Bronchial epithelial cell (primary cell): Measurements from ENCODE around the gene ACADSB. TPM values are rescaled to one million over a fixed set of nuclear protein-coding genes. Genes with fewer than 3 reads are reported as not detected.
A peak's percentile ranks its signal among the peaks of the same experiment; 100 is the strongest.

ENCODE experiments used
- DNase-seq: peaks from one replicate; pipeline ENCODE4 v3.0.0-alpha.2; 2010; ENCODE audit warnings: low read depth
- FAIRE-seq: peaks from 2 replicates; lab custom pipeline; 2011; peaks lifted over from hg19 to GRCh38; lab: Jason Lieb, UNC
- H3K27me3 ChIP-seq: 2 replicates; pipeline ENCODE4 v1.5.1; 2011; ENCODE audit warnings: low read length; ENCODE audit not compliant: control insufficient read depth, insufficient read depth
- H3K36me3 ChIP-seq: 2 replicates; pipeline ENCODE4 v1.5.1; 2011; ENCODE audit warnings: low read length; ENCODE audit not compliant: control insufficient read depth, insufficient read depth
- H3K4me3 ChIP-seq: 2 replicates; pipeline ENCODE4 v1.5.1; 2011; ENCODE audit warnings: mild to moderate bottlenecking, low read depth, low read length, control low read depth
- total RNA-seq: library from RNA; depleted of rRNA; stranded (reverse); fragments of >200 nt; gene quantifications from 2 replicates; pipeline ENCODE4 v1.2.1, GENCODE V29; 2014
- TF ChIP-seq, protein P1 (sequence below): IDR thresholded peaks from 2 replicates; pipeline ENCODE4 v1.5.1; 2011; ENCODE audit warnings: mild to moderate bottlenecking, moderate library complexity, low read length, control low read depth, inconsistent platforms; ENCODE audit not compliant: insufficient read depth, severe bottlenecking

Gene ACADSB
- total RNA-seq, 1 donor from 2014 or later, result 3.4 TPM

DNA sequence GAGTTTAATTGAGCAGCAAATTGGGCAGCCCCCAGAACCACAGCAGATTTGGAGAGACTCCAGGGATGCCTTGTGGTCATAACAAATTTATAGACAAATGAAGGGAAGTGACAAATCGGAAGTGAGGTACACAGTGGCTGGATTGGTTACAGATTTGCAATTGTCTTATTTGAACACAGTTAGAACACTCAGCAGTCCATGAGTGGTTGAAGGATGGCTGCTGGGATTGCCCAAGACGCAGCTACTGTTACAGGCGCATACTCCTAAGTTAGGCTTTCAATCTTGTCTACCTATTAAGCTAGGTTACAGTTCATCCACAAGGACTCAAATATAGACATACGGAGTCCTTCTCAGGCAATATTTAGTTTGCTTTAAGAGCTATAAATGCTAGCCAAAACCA is 7.4 kb downstream of the ACADSB start:
- H3K36me3 ChIP-seq, result no peaks in the 10 kb centered on the region
- no peaks in the 10 kb centered on the region for H3K27me3 ChIP-seq
- TF ChIP-seq, protein P1, sequence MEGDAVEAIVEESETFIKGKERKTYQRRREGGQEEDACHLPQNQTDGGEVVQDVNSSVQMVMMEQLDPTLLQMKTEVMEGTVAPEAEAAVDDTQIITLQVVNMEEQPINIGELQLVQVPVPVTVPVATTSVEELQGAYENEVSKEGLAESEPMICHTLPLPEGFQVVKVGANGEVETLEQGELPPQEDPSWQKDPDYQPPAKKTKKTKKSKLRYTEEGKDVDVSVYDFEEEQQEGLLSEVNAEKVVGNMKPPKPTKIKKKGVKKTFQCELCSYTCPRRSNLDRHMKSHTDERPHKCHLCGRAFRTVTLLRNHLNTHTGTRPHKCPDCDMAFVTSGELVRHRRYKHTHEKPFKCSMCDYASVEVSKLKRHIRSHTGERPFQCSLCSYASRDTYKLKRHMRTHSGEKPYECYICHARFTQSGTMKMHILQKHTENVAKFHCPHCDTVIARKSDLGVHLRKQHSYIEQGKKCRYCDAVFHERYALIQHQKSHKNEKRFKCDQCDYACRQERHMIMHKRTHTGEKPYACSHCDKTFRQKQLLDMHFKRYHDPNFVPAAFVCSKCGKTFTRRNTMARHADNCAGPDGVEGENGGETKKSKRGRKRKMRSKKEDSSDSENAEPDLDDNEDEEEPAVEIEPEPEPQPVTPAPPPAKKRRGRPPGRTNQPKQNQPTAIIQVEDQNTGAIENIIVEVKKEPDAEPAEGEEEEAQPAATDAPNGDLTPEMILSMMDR, result no peak
- DNase-seq, result no peak
- no peak for FAIRE-seq
- no peak overlapping the region for H3K4me3 ChIP-seq

DNA sequence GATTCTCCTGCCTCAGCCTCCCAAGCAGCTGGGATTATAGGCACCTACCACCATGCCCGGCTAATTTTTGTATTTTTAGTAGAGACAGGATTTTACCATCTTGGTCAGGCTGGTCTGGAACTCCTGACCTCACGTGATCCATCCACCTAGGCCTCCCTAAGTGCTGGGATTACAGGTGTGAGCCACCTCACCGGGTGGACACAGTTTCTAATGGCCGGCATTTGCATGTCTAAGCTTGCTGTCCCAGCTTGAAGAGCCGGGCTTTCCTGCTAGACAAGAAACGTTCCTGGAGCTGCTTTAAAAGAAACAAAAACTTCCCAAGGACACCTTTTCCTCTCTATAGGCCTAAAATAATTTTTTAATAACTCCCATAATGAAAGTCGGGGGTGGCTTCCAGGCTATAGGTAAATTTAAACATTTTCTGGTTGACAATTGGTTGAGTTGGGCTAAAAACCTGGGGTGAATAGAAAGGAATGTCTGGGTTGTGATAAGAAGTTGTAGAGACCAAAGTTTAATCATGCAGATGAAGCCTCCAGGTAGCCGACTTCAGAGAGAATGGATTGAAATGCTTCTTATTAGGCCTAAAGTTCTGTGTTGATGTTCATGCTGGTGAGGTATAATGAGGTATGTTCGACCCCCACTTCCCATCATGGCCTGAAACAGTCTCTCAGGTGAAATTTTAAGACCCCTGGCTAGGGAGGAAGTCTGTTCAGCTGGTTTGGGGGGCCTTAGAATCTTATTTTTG is 8.8 kb downstream of the ACADSB start:
- Histone ChIP-seq H3K36me3 (no peaks in the 10 kb centered on the region), H3K27me3 (no peaks in the 10 kb centered on the region), H3K4me3 (no peak overlapping the region)
- TF ChIP-seq, protein P1, result no peak
- no peak for FAIRE-seq
- DNase-seq, result peak; percentile 44

DNA sequence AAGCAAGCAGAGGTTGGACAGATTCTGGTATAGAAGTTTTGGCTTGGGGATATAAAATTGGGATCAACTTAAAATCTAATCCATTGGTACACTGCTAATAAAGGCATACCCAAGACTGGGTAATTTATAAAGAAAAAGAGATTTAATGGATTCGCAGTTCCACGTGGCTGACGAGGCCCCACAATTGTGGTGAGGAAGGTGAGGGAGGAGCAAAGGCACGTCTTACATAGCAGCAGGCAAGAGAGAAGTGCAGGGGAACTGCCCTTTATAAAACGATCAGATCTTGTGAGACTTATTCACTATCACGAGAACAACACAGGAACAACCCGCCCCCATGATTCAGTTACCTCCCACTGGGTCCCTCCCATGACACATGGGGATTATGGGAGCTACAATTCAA is 9.7 kb downstream of the ACADSB start:
- TF ChIP-seq, protein P1, result no peak
- FAIRE-seq, result no peak
- DNase-seq, result no peak
- no peak overlapping the region for H3K4me3 ChIP-seq
- no peaks in the 10 kb centered on the region for H3K27me3 ChIP-seq
- no peaks in the 10 kb centered on the region for H3K36me3 ChIP-seq

DNA sequence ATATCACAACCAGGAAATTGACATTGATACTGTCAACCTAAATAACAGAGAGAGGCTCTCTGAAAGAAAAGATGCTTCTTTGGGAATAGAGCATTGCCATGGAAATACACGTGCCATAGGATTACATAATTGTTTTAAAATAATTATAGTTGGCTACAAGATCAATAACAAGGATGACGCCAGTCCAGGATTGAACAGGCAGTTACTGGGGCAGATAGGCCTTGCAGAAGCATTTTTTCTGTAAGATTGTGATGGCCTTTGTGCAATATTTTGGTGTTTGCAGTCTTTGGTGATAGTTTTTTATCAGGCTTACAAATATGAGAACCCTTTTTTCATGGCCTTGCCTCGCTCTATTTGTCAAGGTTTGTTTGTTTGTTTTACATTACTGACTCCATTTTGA is 10.5 kb downstream of the ACADSB start:
- DNase-seq (no peak), FAIRE-seq (no peak)
- TF ChIP-seq, protein P1, result no peak
- Histone ChIP-seq H3K36me3 (no peaks in the 10 kb centered on the region), H3K27me3 (no peaks in the 10 kb centered on the region), H3K4me3 (no peak overlapping the region)

DNA sequence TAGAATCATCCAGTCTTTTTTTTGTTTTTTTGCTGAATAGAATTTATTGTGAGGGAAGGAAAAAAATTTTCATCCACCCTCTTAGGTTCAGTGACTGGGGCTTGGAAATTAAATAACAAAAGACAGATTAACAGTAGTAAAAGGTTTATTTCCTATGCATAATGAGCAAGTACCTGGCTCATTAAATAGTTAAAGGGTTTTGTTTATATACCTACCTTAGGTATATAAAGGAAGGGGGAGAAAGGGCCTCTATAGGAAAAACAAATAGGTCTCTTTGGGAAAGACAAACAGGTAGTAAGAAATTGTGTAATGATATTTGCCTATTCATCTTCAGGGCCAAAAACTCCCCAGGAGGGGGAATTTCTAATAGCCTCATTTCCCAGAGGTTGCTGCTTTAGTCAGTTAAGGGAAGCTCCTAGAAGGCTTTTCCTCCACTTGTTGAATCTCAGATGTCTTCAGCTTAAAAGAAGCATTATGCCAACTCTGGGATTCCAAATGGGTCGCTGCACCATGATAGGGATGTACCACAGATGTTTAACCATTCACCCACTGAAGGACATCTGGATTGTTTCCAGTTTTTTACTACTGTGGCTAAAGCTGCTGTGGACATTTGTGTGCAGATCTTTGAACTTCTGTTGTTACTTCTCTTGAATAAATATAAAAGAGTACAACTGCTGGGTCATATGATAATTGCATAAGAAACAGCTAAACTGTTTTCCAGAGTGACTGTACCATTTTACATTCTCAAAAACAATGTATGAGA is 11.3 kb downstream of the ACADSB start:
- no peaks in the 10 kb centered on the region for H3K36me3 ChIP-seq
- FAIRE-seq, result no peak
- no peak overlapping the region for H3K4me3 ChIP-seq
- H3K27me3 ChIP-seq, result no peaks in the 10 kb centered on the region
- DNase-seq, result no peak
- TF ChIP-seq, protein P1, result no peak
